ENCODE measurements around the gene CYP46A1.

Gene CYP46A1

GRCh38 chr14:99690636-99691035, 6.5 kb downstream of the CYP46A1 start:
- no peak for DNase-seq

GRCh38 chr14:99691111-99691885, 7.2 kb downstream of the CYP46A1 start:
- no peak for DNase-seq

- no peak for DNase-seq
These were observed 9.8 kb downstream of the CYP46A1 start for GRCh38 chr14:99693918-99694317.

GRCh38 chr14:99696929-99697328, 12.8 kb downstream of the CYP46A1 start:
- DNase-seq = no peak

- no peak for DNase-seq
These were observed 14.1 kb downstream of the CYP46A1 start for GRCh38 chr14:99698236-99698635.

GRCh38 chr14:99698642-99699041, 14.5 kb downstream of the CYP46A1 start:
- no peak for DNase-seq

- no peak for DNase-seq
These were observed 15.1 kb downstream of the CYP46A1 start for GRCh38 chr14:99699085-99699760.

GRCh38 chr14:99699861-99700260, 15.8 kb downstream of the CYP46A1 start:
- no peak for DNase-seq

- DNase-seq = no peak
These were observed 16.3 kb downstream of the CYP46A1 start for GRCh38 chr14:99700379-99700778.

- DNase-seq = no peak
These were observed 17.2 kb downstream of the CYP46A1 start for GRCh38 chr14:99701260-99701659.

- no peak for DNase-seq
These were observed 18.0 kb downstream of the CYP46A1 start for GRCh38 chr14:99702115-99702514.

GRCh38 chr14:99703381-99703780, 19.3 kb downstream of the CYP46A1 start:
- DNase-seq = no peak

GRCh38 chr14:99704037-99704436, 19.9 kb downstream of the CYP46A1 start:
- DNase-seq = no peak

- DNase-seq = no peak
These were observed 22.2 kb downstream of the CYP46A1 start for GRCh38 chr14:99706107-99706900.

- DNase-seq = no peak
These were observed 23.3 kb downstream of the CYP46A1 start for GRCh38 chr14:99707420-99707819.

- DNase-seq = no peak
These were observed 23.8 kb downstream of the CYP46A1 start for GRCh38 chr14:99707921-99708320.

- DNase-seq = no peak
These were observed 24.4 kb downstream of the CYP46A1 start for GRCh38 chr14:99708449-99708848.

- no peak for DNase-seq
These were observed 29.9 kb downstream of the CYP46A1 start for GRCh38 chr14:99713972-99714371.

GRCh38 chr14:99715266-99716000, 31.3 kb downstream of the CYP46A1 start:
- DNase-seq = no peak

- no peak for DNase-seq
These were observed 32.2 kb downstream of the CYP46A1 start for GRCh38 chr14:99716091-99716849.

GRCh38 chr14:99716850-99717681, 33.0 kb downstream of the CYP46A1 start:
- no peak for DNase-seq

Data from stimulated activated CD8-positive, alpha-beta memory T cell treated with anti-CD3 and anti-CD28 coated beads, Interleukin-4, amount 100 ng/mL, for 48 hours (primary cell).